Transverse colon (tissue), 3 donors: ENCODE data around the gene STK24.

Experiments used
- EP300 ChIP-seq: sonication (generic); formaldehyde crosslinking; IDR thresholded peaks from one replicate; pipeline ENCODE4 v1.6.1; 2017; ENCODE audit warnings: antibody characterized with exemption, low read depth
- TF ChIP-seq, protein P1 (sequence below), 5 experiments: fragments of 200-600 bp in 3 of 5; fragments of 450-650 bp in 2 of 5; sonication (generic) in 3 of 5; IDR thresholded peaks; 1 replicate in 2 of 5; 2 replicates in 3 of 5; pipeline ENCODE4 v1.5.1; 2016 to 2017; ENCODE audit warnings: antibody characterized with exemption in 5 of 5, inconsistent platforms in 3 of 5, mild to moderate bottlenecking in 2 of 5, moderate library complexity in 1 of 5

DNA sequence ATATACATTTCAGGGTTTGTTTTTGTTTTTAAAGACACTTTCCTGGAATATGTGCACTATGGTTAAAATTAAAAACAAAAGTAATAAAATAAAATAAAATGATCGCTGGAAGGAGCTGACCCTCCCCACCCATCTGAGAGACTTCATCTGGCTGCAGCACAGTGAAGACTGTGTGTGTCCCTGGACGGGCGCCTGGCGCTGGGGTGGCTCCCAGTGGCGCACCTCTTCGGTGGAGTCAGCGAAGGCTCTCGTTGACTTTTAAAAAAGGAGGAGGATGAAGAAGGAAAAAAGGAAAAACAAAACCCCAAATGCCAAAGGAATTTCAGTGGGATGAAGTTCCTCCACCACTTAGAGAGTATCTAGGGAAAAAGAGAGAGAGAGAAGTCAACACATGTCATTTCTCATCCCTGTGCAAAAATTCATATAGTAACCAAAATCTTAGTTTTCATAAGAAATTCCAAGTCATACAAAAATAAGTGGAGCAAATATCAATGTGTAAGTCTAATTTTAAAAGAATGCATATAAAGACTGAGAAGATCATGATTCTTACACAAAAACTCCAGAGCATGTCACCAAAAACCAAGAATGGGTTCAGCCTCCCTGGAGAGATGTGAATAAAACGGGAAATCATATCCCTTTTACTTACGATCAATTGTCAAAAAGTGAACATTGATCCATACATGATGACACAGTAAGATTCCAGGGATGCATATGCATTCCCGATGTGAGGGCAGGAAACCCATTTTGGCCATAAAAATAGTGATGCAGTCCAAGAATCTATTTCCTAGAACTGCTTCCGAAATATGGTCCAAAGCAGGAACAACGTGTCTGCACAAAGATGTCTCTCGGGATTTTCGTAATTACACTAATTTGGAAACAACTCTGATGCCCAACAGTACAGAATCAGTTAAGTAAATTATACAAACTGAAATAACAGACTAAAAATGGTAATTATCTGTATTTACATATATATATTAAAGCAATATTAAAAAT, 123.8 kb downstream of the STK24 start:
- TF ChIP-seq, protein P1, sequence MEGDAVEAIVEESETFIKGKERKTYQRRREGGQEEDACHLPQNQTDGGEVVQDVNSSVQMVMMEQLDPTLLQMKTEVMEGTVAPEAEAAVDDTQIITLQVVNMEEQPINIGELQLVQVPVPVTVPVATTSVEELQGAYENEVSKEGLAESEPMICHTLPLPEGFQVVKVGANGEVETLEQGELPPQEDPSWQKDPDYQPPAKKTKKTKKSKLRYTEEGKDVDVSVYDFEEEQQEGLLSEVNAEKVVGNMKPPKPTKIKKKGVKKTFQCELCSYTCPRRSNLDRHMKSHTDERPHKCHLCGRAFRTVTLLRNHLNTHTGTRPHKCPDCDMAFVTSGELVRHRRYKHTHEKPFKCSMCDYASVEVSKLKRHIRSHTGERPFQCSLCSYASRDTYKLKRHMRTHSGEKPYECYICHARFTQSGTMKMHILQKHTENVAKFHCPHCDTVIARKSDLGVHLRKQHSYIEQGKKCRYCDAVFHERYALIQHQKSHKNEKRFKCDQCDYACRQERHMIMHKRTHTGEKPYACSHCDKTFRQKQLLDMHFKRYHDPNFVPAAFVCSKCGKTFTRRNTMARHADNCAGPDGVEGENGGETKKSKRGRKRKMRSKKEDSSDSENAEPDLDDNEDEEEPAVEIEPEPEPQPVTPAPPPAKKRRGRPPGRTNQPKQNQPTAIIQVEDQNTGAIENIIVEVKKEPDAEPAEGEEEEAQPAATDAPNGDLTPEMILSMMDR (IDR thresholded peaks at IDR 0.05), result no peak
- TF ChIP-seq EP300, result no peak
